Activated CD8-positive, alpha-beta T cell treated with anti-CD3 and anti-CD28 coated beads for 36 hours (primary cell): ENCODE measurements around the gene GALNT7. TPM values are rescaled to one million over a fixed set of nuclear protein-coding genes. Genes with fewer than 3 reads are reported as not detected.
A peak's percentile ranks its signal among the peaks of the same experiment; 100 is the strongest.

Experiments
- ATAC-seq: fragments of 200-7000 bp; cut with Tn5 transposase; one replicate; pipeline ENCODE4 v1.10.0; 2021; ENCODE audit warnings: mild to moderate bottlenecking, moderate library complexity
- CTCF ChIA-PET: fragments of 350-600 bp; sonication (Branson Sonifier 250); formaldehyde crosslinking; loops from one replicate; lab custom pipeline; 2021; ENCODE audit warnings: antibody characterized with exemption; lab: Charles Lee
- POLR2A ChIA-PET: fragments of 350-600 bp; sonication (Branson Sonifier 250); formaldehyde crosslinking; loops from one replicate; lab custom pipeline; 2021; ENCODE audit warnings: antibody characterized with exemption; lab: Charles Lee
- DNase-seq: peaks from one replicate; pipeline ENCODE4 v3.0.0-alpha.2; 2020
- H3K27ac Mint-ChIP-seq: one replicate; pipeline ENCODE4 v1.8.0; 2021; ENCODE audit warnings: mild to moderate bottlenecking, mixed read lengths
- H3K27me3 Mint-ChIP-seq: one replicate; pipeline ENCODE4 v1.8.0; 2021; ENCODE audit warnings: mixed read lengths
- H3K36me3 Mint-ChIP-seq: one replicate; pipeline ENCODE4 v1.8.0; 2021; ENCODE audit warnings: low read depth, mixed read lengths
- H3K4me1 Mint-ChIP-seq: one replicate; pipeline ENCODE4 v1.8.0; 2021; ENCODE audit warnings: low read depth, mixed read lengths
- H3K4me3 Mint-ChIP-seq: one replicate; pipeline ENCODE4 v1.8.0; 2021; ENCODE audit warnings: mild to moderate bottlenecking, moderate library complexity, mixed read lengths
- H3K9me3 Mint-ChIP-seq: one replicate; pipeline ENCODE4 v1.8.0; 2021; ENCODE audit warnings: mixed read lengths
- CTCF ChIP-seq: fragments of 200-600 bp; IDR thresholded peaks from one replicate; pipeline ENCODE4 v1.8.0; 2022; ENCODE audit warnings: antibody characterized with exemption, mild to moderate bottlenecking
- intact Hi-C: fragments of 100-400 bp; cut with micrococcal nuclease; formaldehyde crosslinking; loops from one replicate; pipeline ENCODE4 v1.10.0; 2022
- total RNA-seq, 2 experiments: library from RNA; stranded (reverse); gene quantifications; one replicate each; pipeline ENCODE4 v1.2.3, GENCODE V29; 2021

GALNT7 gene
- total RNA-seq, 2 experiments from 2014 or later: 10.2 to 10.4 TPM

- peaks cover 35% of the 10 kb centered on the region for H3K36me3 Mint-ChIP-seq
- peak; percentile 10 for ATAC-seq
- H3K4me3 Mint-ChIP-seq: peak overlapping the region; percentile 92
- H3K9me3 Mint-ChIP-seq: no peaks in the 10 kb centered on the region
- POLR2A ChIA-PET: interaction anchor here (0.8 to 4.1 kb wide), 11 partner anchors 9 to 85 kb away, joined by 3 to 79 read pairs (median 4); partner anchors contain the start of gene SAP30
- H3K27me3 Mint-ChIP-seq: peaks cover 6% of the 10 kb centered on the region
- CTCF ChIA-PET: interaction anchor here (1.1 to 3.3 kb wide), 7 partner anchors 11 to 84 kb away, joined by 3 to 15 read pairs (median 6); partner anchors contain the start of gene SAP30
- DNase-seq: peak; percentile 63
- intact Hi-C loops: loop anchor here (1.0 kb wide), 1 partner anchor 34 kb away; no protein-coding TSS in a partner anchor
- H3K27ac Mint-ChIP-seq: peak overlapping the region; percentile 99
- no peak for TF ChIP-seq CTCF
- H3K4me1 Mint-ChIP-seq: peaks cover 13% of the 10 kb centered on the region
Observed at GRCh38 chr4:173334891-173335752, 166.5 kb downstream of the GALNT7 start.

GRCh38 chr4:173337463-173337862 lies 168.9 kb downstream of the GALNT7 start:
- no peak overlapping the region for H3K4me3 Mint-ChIP-seq
- H3K27me3 Mint-ChIP-seq: peaks cover 6% of the 10 kb centered on the region
- CTCF ChIA-PET: interaction anchor here (1.5 kb wide), 1 partner anchor 30 kb away, joined by 4 read pairs; no protein-coding TSS in a partner anchor
- TF ChIP-seq CTCF: no peak
- no peaks in the 10 kb centered on the region for H3K4me1 Mint-ChIP-seq
- intact Hi-C loops: no loop called here
- H3K27ac Mint-ChIP-seq: no peak overlapping the region
- no peaks in the 10 kb centered on the region for H3K9me3 Mint-ChIP-seq
- POLR2A ChIA-PET: interaction anchor here (1.9 to 2.0 kb wide), 2 partner anchors 17 to 32 kb away, joined by 4 to 8 read pairs; no protein-coding TSS in a partner anchor
- ATAC-seq: no peak
- DNase-seq: no peak
- peaks cover 16% of the 10 kb centered on the region for H3K36me3 Mint-ChIP-seq

GRCh38 chr4:173343832-173344397 lies 175.3 kb downstream of the GALNT7 start:
- TF ChIP-seq CTCF: no peak
- no peak overlapping the region for H3K4me3 Mint-ChIP-seq
- ChIA-PET POLR2A (interaction anchor here (0.8 kb wide), 1 partner anchor 21 kb away, joined by 4 read pairs; no protein-coding TSS in a partner anchor), CTCF (no interaction called here)
- no peaks in the 10 kb centered on the region for H3K9me3 Mint-ChIP-seq
- H3K4me1 Mint-ChIP-seq: no peaks in the 10 kb centered on the region
- no peaks in the 10 kb centered on the region for H3K36me3 Mint-ChIP-seq
- intact Hi-C loops: no loop called here
- no peak for DNase-seq
- no peaks in the 10 kb centered on the region for H3K27me3 Mint-ChIP-seq
- no peak overlapping the region for H3K27ac Mint-ChIP-seq
- ATAC-seq: no peak

GRCh38 chr4:173345648-173346047 lies 177.0 kb downstream of the GALNT7 start:
- Mint-ChIP-seq H3K36me3 (no peaks in the 10 kb centered on the region), H3K27ac (no peak overlapping the region), H3K4me3 (no peak overlapping the region), H3K9me3 (no peaks in the 10 kb centered on the region), H3K27me3 (peaks cover 1% of the 10 kb centered on the region), H3K4me1 (no peaks in the 10 kb centered on the region)
- no peak for TF ChIP-seq CTCF
- ChIA-PET CTCF (interaction anchor here (1.0 to 2.6 kb wide), 3 partner anchors 10 to 332 kb away, joined by 3 to 10 read pairs (median 4); partner anchors contain the start of gene HMGB2), POLR2A (interaction anchor here (1.1 to 3.1 kb wide), 2 partner anchors 11 to 12 kb away, joined by 3 to 24 read pairs; partner anchors contain the start of gene HMGB2)
- DNase-seq (no peak), ATAC-seq (no peak)
- intact Hi-C loops: no loop called here
